IPS DF 19.7 (cell line): Measurements from ENCODE around the gene FRMD4A.

Experiments
- DNase-seq: peaks from one replicate; pipeline ENCODE4 v3.0.0-alpha.2; 2013; ENCODE audit warnings: low read depth, low spot score

The FRMD4A gene

DNA sequence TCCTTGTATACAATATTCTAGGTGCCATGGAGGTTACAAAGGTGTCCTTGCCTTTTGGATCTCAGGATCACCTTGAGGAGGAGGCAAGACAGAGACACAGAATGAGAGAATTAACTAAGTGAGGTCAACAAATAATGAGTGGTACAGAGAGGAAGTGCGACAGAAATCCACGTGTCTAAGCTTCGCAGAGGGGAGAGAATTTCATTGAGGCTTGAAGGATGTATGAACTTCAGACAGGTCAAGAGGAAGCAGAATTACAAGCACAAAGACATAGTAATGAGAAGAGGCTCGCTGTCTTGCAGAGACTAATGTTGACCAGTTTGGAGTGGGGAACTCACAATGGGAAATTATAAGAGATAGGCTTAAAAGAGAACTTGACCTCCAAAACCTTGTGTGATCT is 308.7 kb downstream of the FRMD4A start:
- DNase-seq: no peak

DNA sequence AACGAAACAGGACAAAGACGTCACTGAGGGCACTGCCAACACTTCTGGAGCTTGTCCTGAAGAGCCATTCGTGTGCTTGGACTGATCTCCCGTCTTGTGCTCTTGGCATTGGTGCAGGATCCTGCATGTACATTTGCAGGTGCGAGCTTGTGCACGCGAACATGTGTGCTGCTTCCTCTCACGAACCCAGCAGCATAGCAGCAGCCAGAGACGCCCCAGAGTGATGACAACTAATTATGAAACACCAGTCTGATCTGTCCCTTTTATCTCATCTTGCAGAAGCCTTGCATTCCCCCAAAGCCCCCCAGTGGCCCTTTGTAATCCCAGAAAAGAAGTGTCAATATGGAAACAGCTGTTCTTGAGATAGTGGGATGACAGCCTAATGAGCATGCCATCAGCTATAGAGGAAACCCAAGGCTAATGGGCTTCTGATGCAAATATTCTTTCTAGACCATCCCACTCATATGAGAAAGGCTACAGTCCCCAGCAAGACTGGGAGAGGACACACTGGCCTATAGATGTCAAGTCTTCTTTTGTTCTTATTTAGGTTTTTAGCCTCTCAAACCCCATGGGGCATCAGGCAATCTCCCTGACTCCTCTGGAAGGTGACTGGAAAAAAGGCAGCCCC is 310.6 kb downstream of the FRMD4A start:
- no peak for DNase-seq

DNA sequence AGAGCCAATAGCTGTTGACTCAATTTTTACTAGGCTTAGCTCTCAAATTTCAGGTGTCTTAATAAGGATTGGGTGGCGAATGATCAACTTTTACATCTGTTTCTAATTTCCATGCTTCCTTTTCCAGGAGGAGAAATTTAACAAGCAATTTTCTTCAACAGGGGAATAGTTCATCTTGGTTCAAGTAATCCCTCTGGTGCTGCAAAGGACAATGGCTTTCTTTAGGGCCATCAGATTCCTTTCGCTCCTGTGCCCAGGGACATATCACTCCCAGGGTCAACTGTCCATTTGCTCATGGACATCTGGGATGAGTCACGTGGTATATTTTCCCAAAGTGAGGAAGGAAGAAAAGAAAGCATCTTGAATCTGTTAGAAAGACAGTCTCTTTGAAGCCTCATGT is 313.3 kb downstream of the FRMD4A start:
- DNase-seq: no peak

DNA sequence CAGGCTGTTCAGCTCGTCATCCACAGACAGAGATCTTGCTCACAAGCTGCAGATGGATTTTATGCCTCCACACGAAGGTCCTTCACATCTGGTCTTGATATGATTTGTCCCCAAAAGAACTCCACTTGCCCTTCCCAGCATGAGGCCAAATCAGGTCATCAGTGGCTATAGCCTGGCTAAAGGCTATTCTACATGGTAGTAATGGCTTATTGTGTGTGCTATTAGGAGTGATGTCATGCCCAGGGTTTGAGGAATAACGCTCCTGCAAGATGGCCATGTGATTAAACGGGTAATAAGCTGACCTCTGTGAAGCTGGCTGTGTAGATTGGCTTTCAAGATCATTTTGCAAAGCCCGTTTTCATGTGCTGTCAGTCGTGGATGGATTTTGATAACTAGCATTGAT is 313.8 kb downstream of the FRMD4A start:
- DNase-seq: no peak

DNA sequence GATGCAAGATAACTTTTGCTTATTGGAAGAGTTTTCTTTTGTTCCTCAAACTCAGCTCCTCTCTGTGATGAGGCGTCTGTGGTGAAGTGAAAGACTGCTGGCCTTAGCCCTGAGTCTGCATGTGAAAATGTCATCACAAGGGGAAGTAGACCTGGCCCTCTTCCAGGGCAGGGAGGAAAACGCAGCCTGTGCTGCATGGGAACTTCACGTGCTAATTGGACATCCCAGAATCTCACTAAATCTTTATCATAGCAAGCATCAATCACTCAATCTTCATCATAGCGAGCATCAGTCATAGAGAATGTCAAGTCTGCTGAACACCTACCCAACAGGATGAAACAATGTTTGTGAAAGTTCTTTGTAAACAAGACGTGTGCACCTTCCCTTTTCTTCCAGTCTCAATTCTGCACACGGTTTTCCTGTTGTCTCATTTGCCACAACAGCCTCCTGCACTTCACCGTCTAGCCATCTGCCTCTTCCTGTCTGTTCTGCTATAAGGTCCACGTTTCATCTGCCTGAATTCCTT is 314.6 kb downstream of the FRMD4A start:
- DNase-seq: no peak

DNA sequence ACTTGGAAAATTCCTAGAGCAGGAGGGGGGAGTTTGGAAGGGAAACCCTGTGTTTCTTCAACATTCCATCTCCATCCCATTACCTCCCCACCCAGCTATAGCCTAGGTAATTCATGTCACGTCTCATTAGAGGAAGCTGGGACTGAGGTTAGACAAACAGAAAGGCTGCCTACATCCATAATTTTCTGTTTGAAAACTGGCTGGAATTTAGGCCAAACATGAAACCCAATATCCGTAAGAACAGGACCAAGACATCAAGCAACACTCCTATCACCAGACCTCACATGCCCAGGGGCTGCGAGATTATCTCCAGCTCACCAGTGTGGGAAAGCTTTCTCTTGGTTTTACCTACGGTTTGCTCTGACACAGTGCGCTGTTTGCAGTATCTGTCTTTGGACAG is 316.3 kb downstream of the FRMD4A start:
- no peak for DNase-seq

DNA sequence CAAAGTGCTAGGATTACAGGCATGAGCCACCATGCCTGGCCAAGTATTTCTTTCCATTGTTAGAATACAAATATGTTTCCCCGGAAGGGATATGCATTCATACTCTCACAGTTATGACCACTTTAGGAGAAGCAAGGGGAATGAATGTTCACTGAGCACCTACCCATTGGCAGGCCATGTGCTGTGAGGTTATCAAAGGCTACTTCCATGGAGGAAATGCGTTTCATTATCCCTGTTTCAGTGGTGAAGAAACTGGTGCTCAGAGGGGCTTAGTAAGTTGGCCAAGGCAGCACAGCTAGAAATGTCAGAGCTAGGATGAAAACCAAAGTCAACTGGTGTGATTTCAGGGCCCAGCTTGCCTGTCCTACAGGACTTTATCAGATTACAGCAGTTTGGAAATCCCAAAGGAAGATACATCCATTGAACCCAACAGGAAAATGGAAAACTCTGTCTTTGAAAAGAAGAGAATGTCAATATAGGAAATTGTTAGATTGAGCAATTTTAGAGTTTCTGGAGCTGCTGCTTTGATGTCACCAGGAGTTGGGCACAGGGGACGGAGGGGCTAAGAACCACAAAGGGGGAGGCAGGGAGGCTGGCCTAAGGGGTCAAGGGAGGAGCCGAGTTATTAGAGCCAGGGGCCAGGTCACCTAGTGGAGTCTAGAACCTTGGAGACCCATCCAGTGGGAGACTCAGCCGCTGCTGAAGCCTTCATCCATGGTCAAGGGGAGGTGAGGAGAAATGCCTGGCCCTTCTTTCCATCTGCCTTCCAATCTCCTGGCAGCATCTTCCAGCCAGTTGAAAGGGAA is 319.8 kb downstream of the FRMD4A start:
- DNase-seq: no peak

DNA sequence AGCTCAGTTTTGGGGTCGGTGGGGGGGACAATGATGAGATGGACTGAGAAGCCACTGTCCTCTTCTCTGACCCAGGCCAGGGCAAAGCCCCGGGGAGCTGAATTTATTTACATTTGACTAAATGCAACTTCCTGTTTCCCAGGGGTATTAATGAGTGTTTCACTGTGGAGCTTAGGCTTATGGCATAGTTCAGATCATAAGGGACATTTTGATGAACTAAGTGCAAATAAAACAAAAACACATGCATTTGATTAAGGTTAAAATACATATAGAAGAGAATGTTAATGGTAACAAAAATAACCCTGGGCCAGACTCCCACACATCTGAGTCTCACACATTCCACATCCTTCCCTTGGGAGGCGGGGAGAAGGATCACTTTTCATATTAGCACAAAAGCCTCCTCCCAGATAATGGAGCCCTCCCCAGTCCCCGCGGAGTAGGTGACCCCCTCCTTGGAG is 320.6 kb downstream of the FRMD4A start:
- no peak for DNase-seq

DNA sequence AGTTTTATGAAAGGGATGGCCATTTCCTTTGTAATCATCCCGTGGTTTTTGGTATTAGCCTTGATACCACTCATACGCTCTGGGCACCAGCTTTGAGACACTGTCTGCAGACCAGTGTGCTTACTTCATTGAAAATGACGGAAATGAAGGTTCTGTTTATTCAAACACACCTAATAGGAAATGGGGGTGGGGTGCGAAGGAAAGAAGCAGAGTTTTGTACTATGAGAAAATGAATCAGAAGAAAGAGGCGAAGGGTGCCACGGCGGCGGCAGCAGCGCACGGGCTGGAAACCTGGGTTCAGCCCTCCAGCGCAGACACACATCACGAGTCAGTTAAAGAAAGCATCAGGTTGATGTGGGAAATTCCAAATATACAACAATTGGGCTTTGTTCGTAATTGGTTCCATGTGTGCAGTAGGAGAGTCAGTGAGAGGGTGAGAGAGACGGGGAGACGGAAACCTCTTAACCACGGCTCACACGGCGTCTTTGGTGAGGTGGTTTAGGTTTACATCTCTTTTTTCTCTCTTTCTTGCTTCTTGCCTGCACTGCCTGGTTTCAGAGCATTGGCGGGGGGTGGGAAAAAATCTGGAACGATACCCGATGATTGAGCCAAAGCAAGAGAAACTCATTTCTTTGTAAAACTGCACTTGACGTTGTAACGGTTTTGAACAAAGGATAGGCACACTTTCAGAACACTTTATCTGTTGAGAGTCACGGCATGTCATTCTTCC is 321.2 kb downstream of the FRMD4A start:
- no peak for DNase-seq

DNA sequence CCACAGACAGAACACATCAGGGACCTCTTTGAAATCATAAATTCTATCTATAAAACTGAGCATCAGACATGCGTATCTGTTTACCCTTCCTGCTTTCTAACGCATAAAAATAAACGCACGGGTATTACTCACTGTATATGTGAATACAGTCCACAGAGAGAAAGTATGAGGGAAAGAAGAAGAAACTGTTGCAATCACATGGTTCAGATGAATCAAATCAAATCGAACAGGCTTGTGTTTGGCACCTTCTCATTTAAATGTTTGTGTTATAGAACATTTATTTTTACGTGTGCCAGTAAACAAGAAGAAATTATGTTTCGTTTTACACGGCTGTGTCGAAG is 322.0 kb downstream of the FRMD4A start:
- no peak for DNase-seq

DNA sequence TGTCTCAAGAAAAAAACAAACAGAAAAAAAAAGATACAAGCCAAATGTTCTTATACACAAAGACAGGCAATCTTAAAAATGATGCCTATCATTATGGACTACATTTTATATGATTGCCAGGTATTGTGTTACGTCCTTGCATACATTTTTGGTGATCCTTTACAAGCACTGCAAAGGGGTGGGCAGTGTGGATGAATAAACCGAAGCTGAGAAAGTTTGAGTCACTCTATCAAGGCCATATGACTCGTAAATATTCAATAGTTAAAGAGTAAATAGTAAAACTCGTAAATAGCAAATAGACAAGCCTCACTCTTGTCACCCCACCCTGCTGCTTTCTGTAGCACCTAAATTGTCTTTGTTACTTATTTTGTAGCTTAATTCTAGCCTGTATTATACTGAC is 326.2 kb downstream of the FRMD4A start:
- DNase-seq: no peak

DNA sequence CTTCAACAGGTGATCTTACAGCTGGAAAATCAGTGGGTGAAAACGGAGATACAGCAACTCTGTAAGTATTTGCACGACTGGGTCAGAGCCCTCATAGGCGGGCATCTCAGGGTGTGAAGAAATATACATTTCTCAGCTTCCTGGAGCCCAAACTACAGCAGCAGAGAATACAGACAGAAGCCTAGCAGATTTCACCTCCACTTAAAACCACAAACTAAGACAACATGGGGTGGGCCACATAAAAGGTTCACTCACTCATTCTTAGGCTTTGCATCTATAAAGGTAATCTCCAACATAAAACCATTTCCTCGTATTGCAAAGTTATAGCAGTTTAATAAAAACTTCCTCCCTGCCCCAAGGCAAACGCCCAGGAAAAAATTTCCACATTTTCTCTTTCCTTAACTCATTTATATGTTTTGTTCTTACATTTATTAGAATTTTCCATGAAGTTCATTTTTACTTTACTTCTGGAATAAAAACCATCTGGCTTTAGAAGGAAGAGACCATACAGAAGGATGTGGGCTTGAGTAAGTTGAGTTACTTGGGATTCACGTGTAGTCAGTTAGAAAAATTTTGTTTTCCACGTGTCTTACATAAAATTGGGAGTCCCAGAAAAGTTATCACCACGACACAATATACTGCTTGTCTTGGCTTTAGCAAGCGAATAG is 327.1 kb downstream of the FRMD4A start:
- no peak for DNase-seq

DNA sequence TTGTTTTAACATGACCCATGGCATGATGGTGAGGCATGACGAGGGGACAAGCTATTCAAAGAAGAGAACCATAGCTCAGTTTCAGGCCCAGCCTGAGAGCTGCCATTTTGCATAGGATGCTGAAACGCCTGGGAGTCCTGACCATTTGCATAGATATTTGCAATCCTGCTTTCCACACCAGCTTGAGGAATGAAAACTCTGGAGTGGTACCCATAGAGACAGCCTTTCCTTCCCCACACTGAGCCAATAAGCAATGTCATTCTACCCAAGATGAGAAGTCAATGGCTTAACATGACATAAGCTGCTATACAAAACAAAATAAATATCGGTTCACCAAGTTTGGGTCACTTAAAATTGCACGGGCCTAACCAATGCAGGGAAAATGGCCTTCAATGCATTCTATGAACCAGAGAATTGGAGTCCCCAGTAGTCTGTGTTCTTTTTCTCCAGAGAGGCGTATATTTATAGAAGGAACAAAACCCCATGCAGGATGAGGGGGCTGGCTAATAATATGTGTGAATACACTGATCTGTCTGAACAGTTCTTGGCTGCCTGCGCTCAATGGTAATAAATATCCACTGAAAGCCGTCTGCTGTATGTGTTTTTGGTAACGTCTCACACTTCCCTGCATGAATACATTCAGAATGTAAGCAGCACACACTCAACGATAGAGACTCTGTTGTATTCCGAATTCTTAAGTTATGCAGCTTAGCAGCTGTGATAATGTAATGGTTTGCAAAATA is 329.3 kb downstream of the FRMD4A start:
- no peak for DNase-seq

DNA sequence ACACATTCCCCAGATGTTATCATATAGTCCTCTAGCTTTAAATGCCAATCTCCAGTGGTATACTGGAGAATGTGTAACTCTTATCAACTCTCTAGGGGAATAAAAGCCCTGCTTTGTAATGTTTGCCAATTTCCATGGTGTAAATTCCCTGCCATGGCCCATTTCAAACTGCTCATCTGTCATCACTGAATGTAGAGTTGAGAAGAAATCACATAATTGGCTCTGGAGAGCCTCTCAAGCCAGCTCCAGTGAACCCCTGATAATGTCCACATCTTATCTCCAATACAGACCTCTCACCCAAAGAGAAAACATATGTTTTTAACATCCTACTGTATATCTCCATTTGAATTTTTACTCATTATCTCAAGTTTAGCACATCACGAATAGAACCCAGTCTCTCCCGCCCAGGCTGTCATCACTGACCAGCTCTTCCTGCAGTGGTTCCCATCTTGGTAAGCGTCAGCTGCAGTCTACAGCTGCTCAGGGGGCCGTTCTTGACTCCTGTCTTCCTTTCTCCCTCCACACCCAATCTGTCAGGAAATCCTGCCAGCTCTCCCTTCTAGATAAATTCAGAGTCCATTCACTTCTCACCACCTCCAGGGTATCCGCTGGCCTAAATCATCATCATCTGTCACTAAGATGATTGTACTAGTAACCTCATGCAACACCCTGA is 332.4 kb downstream of the FRMD4A start:
- DNase-seq: no peak

DNA sequence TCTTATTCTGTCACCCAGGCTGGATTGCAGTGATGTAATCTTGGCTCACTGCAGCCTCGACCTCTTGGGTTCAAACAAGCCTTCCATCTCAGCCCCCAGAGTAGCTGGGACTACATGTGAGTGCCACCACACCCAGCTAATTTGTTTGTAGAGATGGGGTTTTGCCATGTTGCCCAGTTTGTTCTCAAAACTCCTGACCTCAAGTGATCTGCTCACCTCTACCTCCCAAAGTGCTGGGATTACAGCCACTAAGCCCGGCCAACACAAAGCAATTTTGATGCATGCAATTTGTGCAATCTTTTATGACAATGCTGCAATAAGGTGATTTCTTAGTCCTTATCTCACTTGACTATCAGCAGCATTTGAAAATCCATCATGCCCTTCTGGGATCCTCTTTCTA is 333.1 kb downstream of the FRMD4A start:
- no peak for DNase-seq

DNA sequence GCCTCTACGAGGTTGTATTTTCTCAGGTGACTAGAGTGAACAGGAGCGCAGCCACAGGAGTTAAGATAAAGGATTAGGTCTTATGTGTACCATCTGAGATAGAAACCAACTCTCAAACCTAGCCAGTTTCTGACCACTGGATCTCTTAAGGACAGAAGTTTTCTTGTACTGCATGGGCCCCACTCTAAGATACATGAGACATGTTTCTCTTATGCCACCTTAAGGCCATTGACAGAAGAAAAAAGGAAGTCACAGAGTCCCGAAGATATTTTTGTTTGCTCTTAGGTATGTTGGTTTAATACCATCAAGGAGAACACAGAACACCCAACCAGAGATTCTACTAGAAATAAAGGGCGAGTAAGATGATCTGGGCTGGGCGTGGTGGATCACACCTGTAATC is 335.8 kb downstream of the FRMD4A start:
- DNase-seq: no peak

DNA sequence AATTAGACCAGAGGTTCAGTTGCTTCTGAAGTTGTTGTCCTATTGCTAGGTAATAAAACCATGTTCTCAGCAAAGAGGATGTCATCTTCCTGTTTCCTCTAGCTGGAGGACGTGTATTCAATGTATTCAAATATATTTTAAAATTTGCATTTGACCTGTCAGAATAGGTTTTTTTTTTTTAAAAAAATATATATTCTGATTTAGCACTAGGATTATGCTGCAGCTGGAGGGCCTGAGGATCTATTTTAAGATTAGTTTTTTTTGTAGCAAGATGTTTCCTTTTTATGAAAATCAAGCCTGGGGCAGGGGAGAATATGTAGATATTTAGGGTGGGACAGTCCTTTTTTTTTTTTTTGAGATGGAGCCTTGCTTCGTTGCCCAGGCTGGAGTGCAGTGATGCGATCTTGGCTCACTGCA is 337.0 kb downstream of the FRMD4A start:
- DNase-seq: no peak

DNA sequence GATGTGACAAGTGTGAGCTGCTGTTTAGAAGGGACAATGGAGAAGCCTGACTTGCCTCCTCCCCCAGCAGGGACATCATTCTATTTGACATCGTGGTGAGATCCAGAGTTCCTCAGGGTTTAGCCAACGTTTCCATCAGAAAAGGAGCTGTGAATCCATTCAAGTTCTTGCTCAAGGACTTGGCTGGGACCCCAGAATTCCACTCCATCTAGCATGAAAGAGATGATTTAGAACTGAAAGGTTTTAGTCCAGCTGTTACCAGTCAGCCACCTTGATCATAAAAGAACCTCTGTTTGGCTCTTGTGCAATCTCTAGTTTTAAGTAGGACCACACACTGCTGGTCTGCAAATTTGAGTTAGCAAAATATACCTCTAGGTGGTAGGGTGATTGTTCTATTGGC is 337.6 kb downstream of the FRMD4A start:
- DNase-seq: no peak

DNA sequence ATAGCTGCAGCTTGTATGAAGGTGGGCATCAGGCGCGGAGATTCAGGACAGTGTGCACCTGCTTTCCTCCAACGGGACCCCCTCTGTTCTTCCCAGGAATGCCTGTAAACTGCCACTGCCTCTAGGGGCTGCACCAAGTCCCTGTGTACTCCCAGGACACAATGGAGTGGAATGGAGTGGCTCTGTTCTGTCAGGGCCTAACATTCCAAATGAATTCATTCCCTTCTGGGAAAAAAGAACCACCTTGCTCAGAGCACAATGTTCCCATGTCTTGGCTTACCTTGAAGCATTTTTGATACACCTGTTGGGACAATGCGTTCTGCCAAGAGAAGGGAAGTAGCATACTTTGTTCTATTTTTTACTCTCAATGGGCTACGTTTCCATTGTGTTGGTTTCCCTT is 339.4 kb downstream of the FRMD4A start:
- no peak for DNase-seq

DNA sequence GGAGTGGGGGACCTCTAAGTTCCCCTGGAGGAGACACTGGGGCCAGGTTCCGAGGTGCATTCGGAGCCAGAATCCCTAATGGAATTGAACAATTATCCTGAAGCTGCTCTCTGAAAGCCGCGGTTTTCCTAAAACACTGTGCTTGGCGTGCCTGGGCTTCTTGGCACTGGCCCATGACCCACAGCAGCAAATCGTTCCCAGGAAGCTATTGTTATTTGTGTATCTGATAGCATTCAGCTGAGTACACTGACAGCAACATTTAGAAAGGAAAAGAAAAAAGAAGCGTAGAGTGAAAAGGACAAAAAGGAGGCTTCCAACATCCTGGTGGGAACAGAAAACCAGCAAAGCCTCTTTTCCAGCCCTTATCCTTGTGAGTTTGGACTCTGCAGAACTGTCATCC is 339.8 kb downstream of the FRMD4A start:
- DNase-seq: no peak

DNA sequence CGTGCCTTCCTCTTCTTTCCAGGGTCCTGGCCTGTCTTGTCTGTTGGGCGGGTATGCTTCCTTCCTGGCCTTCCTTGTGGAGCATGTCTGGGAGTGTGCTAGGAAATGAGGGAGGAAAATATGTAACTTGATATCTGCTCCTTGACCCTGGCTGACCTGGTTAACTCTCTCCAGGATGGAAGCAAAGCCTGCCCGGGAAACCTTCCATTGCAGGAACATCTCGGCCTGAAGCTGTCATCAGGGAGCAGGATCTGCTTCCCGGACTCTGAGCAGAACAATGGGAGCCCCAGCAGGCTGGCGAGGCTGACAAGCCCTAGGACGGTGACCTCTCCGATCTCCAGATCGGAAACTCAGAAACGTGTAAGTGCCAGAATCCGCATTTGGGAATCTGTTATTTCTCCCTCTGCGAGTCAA is 340.3 kb downstream of the FRMD4A start:
- DNase-seq: no peak
